Lower leg skin (tissue), 3 donors: ENCODE measurements around the gene TMEM35B.

Source experiments
- CTCF ChIP-seq, 3 donors: fragments of 450-650 bp; IDR thresholded peaks; one replicate each; pipeline ENCODE4 v1.5.1; 2016; ENCODE audit warnings: antibody characterized with exemption in 3 of 3, mild to moderate bottlenecking in 3 of 3, moderate library complexity in 2 of 3
- POLR2A ChIP-seq, 2 donors: fragments of 450-650 bp; IDR thresholded peaks; one replicate each; pipeline ENCODE4 v1.6.1; 2016 to 2017; ENCODE audit warnings: antibody characterized with exemption in 2 of 2, mild to moderate bottlenecking in 1 of 2, moderate library complexity in 1 of 2

DNA sequence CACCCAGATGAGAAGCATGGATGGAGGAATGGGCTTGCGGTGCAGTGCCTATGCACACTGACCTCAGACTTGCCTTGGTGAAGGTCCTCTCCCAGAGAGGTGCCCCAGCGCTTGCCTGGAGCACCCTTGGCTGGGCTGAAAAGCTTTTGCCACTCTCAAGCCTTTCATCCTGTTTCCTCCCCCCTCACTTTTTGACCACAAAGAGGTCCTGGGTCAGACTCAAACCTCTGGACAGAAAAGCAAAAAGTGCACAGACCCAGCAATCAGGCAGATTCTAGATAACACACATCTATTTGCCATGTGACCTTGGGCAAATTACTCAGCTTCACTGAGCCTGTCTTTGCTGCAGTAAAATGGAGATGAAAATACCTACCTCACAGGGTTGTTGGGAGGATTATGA lies 7.3 kb downstream of the TMEM35B start:
- TF ChIP-seq CTCF (IDR thresholded peaks at IDR 0.05) (no peak), POLR2A (IDR thresholded peaks at IDR 0.05) (no peak)
